Neural cell (in vitro differentiated cells): Measurements from ENCODE around the gene PPM1L. TPM values are rescaled to one million over a fixed set of nuclear protein-coding genes. Genes with fewer than 3 reads are reported as not detected.

ENCODE experiments used
- H2AFZ ChIP-seq: fragments of 200-600, 300-800 bp; sonication (generic), shearing (Covaris generic); 2 replicates; pipeline ENCODE4 v1.6.0; 2014; ENCODE audit warnings: low read depth, mild to moderate bottlenecking, antibody characterized with exemption, low read length, moderate library complexity
- H3F3A ChIP-seq: fragments of 200-600 bp; shearing (Covaris generic); 2 replicates; pipeline ENCODE4 v1.6.1; 2016; ENCODE audit warnings: mild to moderate bottlenecking, moderate library complexity, mixed read lengths, antibody characterized with exemption, low read length; ENCODE audit not compliant: insufficient read depth, poor library complexity, severe bottlenecking
- H3K27ac ChIP-seq: fragments of 200-600, 300-800 bp; sonication (generic), shearing (Covaris generic); 2 replicates; pipeline ENCODE4 v1.5.1; 2014; ENCODE audit warnings: mild to moderate bottlenecking, low read length, moderate library complexity
- H3K27me3 ChIP-seq: fragments of 300-800, 200-600 bp; sonication (generic), shearing (Covaris generic); 2 replicates; pipeline ENCODE4 v1.6.0; 2014; ENCODE audit warnings: mild to moderate bottlenecking, low read depth, low read length, moderate library complexity; ENCODE audit not compliant: insufficient read depth
- H3K36me3 ChIP-seq: fragments of 300-800, 200-600 bp; sonication (generic), shearing (Covaris generic); 2 replicates; pipeline ENCODE4 v1.5.1; 2014; ENCODE audit warnings: mild to moderate bottlenecking, antibody characterized with exemption, low read length, moderate library complexity; ENCODE audit not compliant: insufficient read depth
- H3K4me2 ChIP-seq: fragments of 300-800, 200-600 bp; sonication (generic), shearing (Covaris generic); 2 replicates; pipeline ENCODE4 v1.6.0; 2014; ENCODE audit warnings: mild to moderate bottlenecking, low read length
- H3K4me3 ChIP-seq: fragments of 300-800, 200-600 bp; sonication (generic), shearing (Covaris generic); 2 replicates; pipeline ENCODE4 v1.5.1; 2014; ENCODE audit warnings: mild to moderate bottlenecking, low read length, moderate library complexity
- H3K79me2 ChIP-seq: fragments of 200-600 bp; shearing (Covaris generic); replicated peaks from 2 replicates; pipeline ENCODE4 v1.6.0; 2014; ENCODE audit warnings: mild to moderate bottlenecking, low read length, moderate library complexity; ENCODE audit not compliant: insufficient read depth
- H3K9ac ChIP-seq: fragments of 300-800, 200-600 bp; sonication (generic), shearing (Covaris generic); 2 replicates; pipeline ENCODE4 v1.6.1; 2016; ENCODE audit warnings: mild to moderate bottlenecking, low read length, mixed read lengths
- H3K9me2 ChIP-seq: fragments of 200-600 bp; shearing (Covaris generic); 2 replicates; pipeline ENCODE4 v1.6.1; 2016; ENCODE audit warnings: mild to moderate bottlenecking, low read length, mixed read lengths; ENCODE audit not compliant: insufficient read depth
- H3K9me3 ChIP-seq: fragments of 200-600, 300-800 bp; sonication (generic), shearing (Covaris generic); 2 replicates; pipeline ENCODE4 v1.6.1; 2016; ENCODE audit warnings: mild to moderate bottlenecking, mixed run types, low read length, moderate library complexity, mixed read lengths
- H4K20me1 ChIP-seq: fragments of 200-600 bp; shearing (Covaris generic); 2 replicates; pipeline ENCODE4 v1.6.1; 2016; ENCODE audit warnings: mild to moderate bottlenecking, mixed run types; ENCODE audit not compliant: insufficient read depth
- CTCF ChIP-seq: fragments of 450-650 bp; IDR thresholded peaks from 2 replicates; pipeline ENCODE4 v1.5.1; 2014; ENCODE audit warnings: antibody characterized with exemption, mild to moderate bottlenecking, moderate library complexity; ENCODE audit not compliant: poor library complexity, severe bottlenecking
- EP300 ChIP-seq: fragments of 450-650 bp; conservative IDR thresholded peaks from 2 replicates; pipeline ENCODE4 v1.6.1; 2014; ENCODE audit warnings: antibody characterized with exemption, mild to moderate bottlenecking, moderate library complexity; ENCODE audit not compliant: poor library complexity, severe bottlenecking
- EZH2 ChIP-seq: fragments of 200-600, 300-800 bp; shearing (Covaris generic), sonication (generic); IDR thresholded peaks from 2 replicates; pipeline ENCODE4 v1.6.1; 2014; ENCODE audit warnings: antibody characterized with exemption, low read length, borderline replicate concordance, mild to moderate bottlenecking; ENCODE audit not compliant: insufficient read depth, poor library complexity, severe bottlenecking
- MXI1 ChIP-seq: fragments of 450-650 bp; conservative IDR thresholded peaks from 2 replicates; pipeline ENCODE4 v1.6.1; 2014; ENCODE audit warnings: antibody characterized with exemption, mild to moderate bottlenecking; ENCODE audit not compliant: poor library complexity, severe bottlenecking
- POLR2AphosphoS5 ChIP-seq: IDR thresholded peaks from 2 replicates; pipeline ENCODE4 v1.6.1; 2012
- RAD21 ChIP-seq: fragments of 450-650 bp; conservative IDR thresholded peaks from 2 replicates; pipeline ENCODE4 v1.6.1; 2014; ENCODE audit warnings: antibody characterized with exemption, mild to moderate bottlenecking, moderate library complexity
- REST ChIP-seq: IDR thresholded peaks from 2 replicates; pipeline ENCODE4 v1.6.1; 2012; ENCODE audit warnings: borderline replicate concordance
- SMC3 ChIP-seq: fragments of 450-650 bp; conservative IDR thresholded peaks from 2 replicates; pipeline ENCODE4 v1.6.1; 2014; ENCODE audit warnings: antibody characterized with exemption, mild to moderate bottlenecking, moderate library complexity; ENCODE audit not compliant: poor library complexity
- TAF1 ChIP-seq: IDR thresholded peaks from 2 replicates; pipeline ENCODE4 v1.6.1; 2012; ENCODE audit warnings: low read depth
- polyA plus RNA-seq: library from polyadenylated mRNA; depleted of rRNA; stranded (reverse); fragments of >200 nt; gene quantifications from 2 replicates; pipeline ENCODE4 v1.2.3, GENCODE V29; 2014

The PPM1L gene
- polyA plus RNA-seq, 1 donor from 2014 or later, result 24.9 TPM

GRCh38 chr3:160951642-160952487 is 195.8 kb downstream of the PPM1L start:
- H3K36me3 ChIP-seq, result no peaks in the 10 kb centered on the region
- H3K9me3 ChIP-seq, result no peaks in the 10 kb centered on the region
- peak; percentile 33 for TF ChIP-seq POLR2AphosphoS5
- no peak for TF ChIP-seq MXI1
- H2AFZ ChIP-seq, result no peak overlapping the region
- no peaks in the 10 kb centered on the region for H4K20me1 ChIP-seq
- no peak overlapping the region for H3K4me3 ChIP-seq
- H3K9ac ChIP-seq, result no peak overlapping the region
- H3K79me2 ChIP-seq, result no peaks in the 10 kb centered on the region
- no peak overlapping the region for H3K4me2 ChIP-seq
- H3K27ac ChIP-seq, result no peak overlapping the region
- H3K9me2 ChIP-seq, result no peaks in the 10 kb centered on the region
- H3K27me3 ChIP-seq, result no peaks in the 10 kb centered on the region
- H3F3A ChIP-seq, result no peaks in the 10 kb centered on the region

- no peak overlapping the region for H3K4me2 ChIP-seq
- no peaks in the 10 kb centered on the region for H3K36me3 ChIP-seq
- H4K20me1 ChIP-seq, result no peaks in the 10 kb centered on the region
- H3K27me3 ChIP-seq, result no peaks in the 10 kb centered on the region
- no peak overlapping the region for H3K27ac ChIP-seq
- no peaks in the 10 kb centered on the region for H3K9me3 ChIP-seq
- TF ChIP-seq EZH2, result no peak
- no peak overlapping the region for H3K4me3 ChIP-seq
- no peak overlapping the region for H3K9ac ChIP-seq
- no peaks in the 10 kb centered on the region for H3K9me2 ChIP-seq
- H3K79me2 ChIP-seq, result no peaks in the 10 kb centered on the region
- no peak overlapping the region for H2AFZ ChIP-seq
- no peaks in the 10 kb centered on the region for H3F3A ChIP-seq
Measured at GRCh38 chr3:160953686-160954085, 197.7 kb downstream of the PPM1L start.

- Histone ChIP-seq H2AFZ (no peak overlapping the region), H3K4me2 (no peak overlapping the region), H3F3A (no peaks in the 10 kb centered on the region), H3K27me3 (no peaks in the 10 kb centered on the region), H3K27ac (no peak overlapping the region), H4K20me1 (no peaks in the 10 kb centered on the region), H3K4me3 (no peak overlapping the region), H3K79me2 (no peaks in the 10 kb centered on the region), H3K9me3 (no peaks in the 10 kb centered on the region), H3K36me3 (no peaks in the 10 kb centered on the region), H3K9ac (no peak overlapping the region), H3K9me2 (no peaks in the 10 kb centered on the region)
- TF ChIP-seq RAD21, result no peak
- TF ChIP-seq POLR2AphosphoS5, result no peak
- TF ChIP-seq REST, result no peak
- TF ChIP-seq MXI1, result no peak
- no peak for TF ChIP-seq CTCF
- TF ChIP-seq EZH2, result no peak
- TF ChIP-seq EP300, result no peak
- TF ChIP-seq TAF1, result no peak
- TF ChIP-seq SMC3, result no peak
Measured at GRCh38 chr3:160956785-160957184, 200.8 kb downstream of the PPM1L start.
